Motor neuron (in vitro differentiated cells): ENCODE results near the gene IRF3. TPM values are rescaled to one million over a fixed set of nuclear protein-coding genes. Genes with fewer than 3 reads are reported as not detected.

Experiments used
- total RNA-seq, 8 experiments: library from RNA; unstranded; fragments of 300-600 nt; gene quantifications; 2 replicates each; pipeline versions ENCODE4 v1.2.3 to v1.2.4, GENCODE V29; 2022

The IRF3 gene
- total RNA-seq, 8 experiments from 2014 or later: 40.8 to 110 (median 53.4) TPM

Other genes with a start within 250 kb of the IRF3 start
- gene PTH2, start 242.4 kb downstream of the IRF3 start, total RNA-seq: 1 to 10 TPM in 1 of 8 experiments, not detected in 7; 1.2 TPM
- gene GFY, start 240.5 kb downstream of the IRF3 start, total RNA-seq: 1 to 10 TPM in 1 of 8 experiments, under 1 TPM in 5, not detected in 2; 0.42 to 1.1 (median 0.67) TPM
- 1 to 10 TPM in 2 of 8 experiments, under 1 TPM in 5, not detected in 1; 0.16 to 1.9 (median 0.71) TPM for gene SLC17A7, start 224.3 kb downstream of the IRF3 start, total RNA-seq
- gene PIH1D1, start 214.0 kb downstream of the IRF3 start, total RNA-seq: 10 to 100 TPM; 53.1 to 94.9 (median 76.4) TPM
- 10 to 100 TPM in 4 of 8 experiments, 1 to 10 TPM in 4; 3.6 to 26.2 (median 10.8) TPM for gene ALDH16A1, start 212.6 kb downstream of the IRF3 start, total RNA-seq
- gene FLT3LG, start 191.6 kb downstream of the IRF3 start, total RNA-seq: 1 to 10 TPM in 5 of 8 experiments, under 1 TPM in 3; 0.22 to 8.7 (median 1.4) TPM
- 1,000 to 10,000 TPM; 2,225 to 4,117 (median 3,221) TPM for gene RPL13A, start 178.2 kb downstream of the IRF3 start, total RNA-seq
- gene RPS11, start 169.4 kb downstream of the IRF3 start, total RNA-seq: 1,000 to 10,000 TPM; 2,973 to 6,174 (median 3,870) TPM
- 10 to 100 TPM in 4 of 8 experiments, 1 to 10 TPM in 4; 2.2 to 70.6 (median 27.8) TPM for gene FCGRT, start 153.2 kb downstream of the IRF3 start, total RNA-seq
- 10 to 100 TPM in 2 of 8 experiments, 1 to 10 TPM in 6; 2.0 to 13.2 (median 6.4) TPM for gene RCN3, start 137.9 kb downstream of the IRF3 start, total RNA-seq
- gene NOSIP, start 85.3 kb downstream of the IRF3 start, total RNA-seq: 100 to 1,000 TPM in 2 of 8 experiments, 10 to 100 TPM in 6; 61.7 to 145 (median 76.6) TPM
- 1 to 10 TPM in 1 of 8 experiments, under 1 TPM in 7; 0.21 to 1.1 (median 0.60) TPM for gene PRRG2, start 84.5 kb downstream of the IRF3 start, total RNA-seq
- 10 to 100 TPM in 3 of 8 experiments, 1 to 10 TPM in 5; 3.3 to 18.8 (median 7.5) TPM for gene PRR12, start 74.7 kb downstream of the IRF3 start, total RNA-seq
- 10 to 100 TPM in 4 of 8 experiments, 1 to 10 TPM in 2, under 1 TPM in 2; 0.79 to 35.2 (median 7.5) TPM for gene RRAS, start 25.7 kb downstream of the IRF3 start, total RNA-seq
- gene SCAF1, start 23.6 kb downstream of the IRF3 start, total RNA-seq: 10 to 100 TPM; 10.1 to 33.0 (median 20.1) TPM
- 10 to 100 TPM in 3 of 8 experiments, 1 to 10 TPM in 5; 5.3 to 34.6 (median 8.2) TPM for gene BCL2L12, start 76 bp upstream of the IRF3 start, total RNA-seq
- 100 to 1,000 TPM; 190 to 369 (median 229) TPM for gene PRMT1, start 11.4 kb upstream of the IRF3 start, total RNA-seq
- 1 to 10 TPM in 7 of 8 experiments, under 1 TPM in 1; 0.66 to 5.2 (median 2.1) TPM for gene ADM5, start 23.7 kb upstream of the IRF3 start, total RNA-seq
- 10 to 100 TPM in 6 of 8 experiments, 1 to 10 TPM in 2; 4.7 to 65.7 (median 36.3) TPM for gene CPT1C, start 25.3 kb upstream of the IRF3 start, total RNA-seq
- gene TSKS, start 97.4 kb upstream of the IRF3 start, total RNA-seq: 1 to 10 TPM in 1 of 8 experiments, under 1 TPM in 2, not detected in 5; 0.19 to 1.6 (median 0.70) TPM
- 10 to 100 TPM; 58.6 to 76.4 (median 71.7) TPM for gene AP2A1, start 101.1 kb upstream of the IRF3 start, total RNA-seq
- 10 to 100 TPM in 7 of 8 experiments, 1 to 10 TPM in 1; 9.9 to 27.1 (median 16.2) TPM for gene FUZ, start 147.4 kb upstream of the IRF3 start, total RNA-seq
- 10 to 100 TPM; 16.4 to 38.0 (median 24.5) TPM for gene MED25, start 152.4 kb upstream of the IRF3 start, total RNA-seq
- gene PTOV1, start 185.3 kb upstream of the IRF3 start, total RNA-seq: 100 to 1,000 TPM in 7 of 8 experiments, 10 to 100 TPM in 1; 60.1 to 215 (median 135) TPM
- 10 to 100 TPM; 22.8 to 85.2 (median 29.9) TPM for gene PNKP, start 201.7 kb upstream of the IRF3 start, total RNA-seq
- 10 to 100 TPM in 7 of 8 experiments, 1 to 10 TPM in 1; 8.2 to 59.3 (median 18.3) TPM for gene AKT1S1, start 211.5 kb upstream of the IRF3 start, total RNA-seq
- 10 to 100 TPM; 14.3 to 31.0 (median 19.8) TPM for gene TBC1D17, start 211.8 kb upstream of the IRF3 start, total RNA-seq
- gene IL4I1, start 231.0 kb upstream of the IRF3 start, total RNA-seq: under 1 TPM; 0.21 to 0.99 (median 0.35) TPM